HG03575 (cell line): ENCODE data around the gene MYO18A.

Source experiments
- ATAC-seq: cut with Tn5 transposase; IDR thresholded peaks from one replicate; pipeline ENCODE4 v1.9.1; 2021; ENCODE audit not compliant: unreplicated experiment, insufficient number of reproducible peaks, low FRiP score; ENCODE audit errors: extremely low read depth

The MYO18A gene

DNA sequence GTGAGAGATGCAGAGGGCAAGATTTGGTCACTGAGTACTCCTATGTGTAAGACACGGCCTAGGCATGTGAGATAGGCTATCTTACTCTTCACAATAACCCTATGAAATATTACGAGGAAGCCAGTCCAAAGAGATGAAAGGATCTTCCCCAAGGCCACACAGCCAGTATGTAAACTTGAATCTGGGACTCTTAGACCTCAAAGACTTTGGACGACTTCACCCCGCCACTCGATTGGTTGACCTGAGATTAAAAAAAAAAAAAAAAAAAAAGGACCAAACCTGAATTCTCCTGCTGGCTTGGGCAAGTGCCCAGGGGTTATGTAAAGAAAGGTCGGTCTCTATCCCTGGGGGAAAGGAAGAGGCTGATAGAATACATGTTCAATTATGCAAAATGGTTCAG, 104.1 kb downstream of the MYO18A start:
- no peak for ATAC-seq

DNA sequence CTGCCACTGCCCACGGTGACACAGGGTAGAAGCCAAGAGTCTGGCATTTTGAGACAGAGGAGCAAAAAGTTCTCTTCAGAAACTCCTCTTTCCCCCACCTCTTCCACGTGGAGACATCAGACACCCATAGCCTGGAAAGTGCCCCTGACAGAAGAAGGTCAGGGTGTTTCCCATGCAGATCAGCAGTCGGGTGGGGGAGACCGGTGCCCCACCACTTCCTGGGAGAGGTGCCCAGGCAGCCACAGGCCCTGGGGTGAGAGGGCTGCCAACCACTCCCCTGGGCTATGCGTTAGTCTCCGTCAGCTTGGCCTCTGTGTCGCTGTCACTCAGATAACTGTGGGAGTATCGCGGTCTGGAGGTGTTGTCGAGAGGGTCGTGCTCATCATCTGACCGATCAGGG, 105.7 kb downstream of the MYO18A start:
- ATAC-seq: no peak

DNA sequence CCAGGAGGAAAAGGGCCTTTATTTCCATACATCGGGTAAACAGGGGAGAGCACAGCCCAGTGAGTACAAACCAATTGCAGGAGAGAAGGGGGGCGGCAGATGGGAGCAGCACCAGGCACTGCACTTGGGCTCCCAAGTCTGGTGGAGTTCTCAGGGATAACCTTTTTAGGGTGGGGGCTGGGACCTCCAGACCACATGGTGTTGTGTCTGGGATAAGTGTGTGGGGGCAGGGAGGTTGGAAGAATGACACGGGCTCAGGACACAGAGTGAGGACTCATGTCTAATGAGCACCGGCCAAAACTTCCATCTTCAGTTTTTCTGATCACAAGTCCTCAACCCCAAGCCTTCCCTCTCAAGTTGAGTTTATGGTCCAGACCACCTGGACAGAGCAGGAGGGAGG, 106.7 kb downstream of the MYO18A start:
- no peak for ATAC-seq

DNA sequence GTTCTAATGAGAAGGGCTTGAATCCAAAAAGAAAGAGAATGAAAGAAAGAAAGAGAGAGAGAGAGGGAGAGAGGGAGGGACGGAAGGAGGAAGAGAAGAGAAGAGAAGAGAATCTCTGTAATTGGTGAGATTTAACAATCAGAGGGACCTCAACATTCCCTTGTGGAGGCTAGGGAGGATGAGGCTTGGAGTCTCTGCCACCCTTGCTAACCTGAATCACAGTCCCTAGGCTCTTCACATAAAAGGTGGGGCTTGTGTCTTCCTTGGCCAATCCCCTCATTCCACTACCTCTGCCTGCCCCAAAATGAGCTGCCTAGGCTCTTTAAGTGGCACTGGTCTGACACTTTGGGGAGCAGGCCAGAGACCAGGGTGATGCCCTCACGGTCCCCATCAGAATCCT, 107.2 kb downstream of the MYO18A start:
- ATAC-seq: no peak

GRCh38 chr17:29071303-29071702, 108.9 kb downstream of the MYO18A start:
- ATAC-seq: no peak

DNA sequence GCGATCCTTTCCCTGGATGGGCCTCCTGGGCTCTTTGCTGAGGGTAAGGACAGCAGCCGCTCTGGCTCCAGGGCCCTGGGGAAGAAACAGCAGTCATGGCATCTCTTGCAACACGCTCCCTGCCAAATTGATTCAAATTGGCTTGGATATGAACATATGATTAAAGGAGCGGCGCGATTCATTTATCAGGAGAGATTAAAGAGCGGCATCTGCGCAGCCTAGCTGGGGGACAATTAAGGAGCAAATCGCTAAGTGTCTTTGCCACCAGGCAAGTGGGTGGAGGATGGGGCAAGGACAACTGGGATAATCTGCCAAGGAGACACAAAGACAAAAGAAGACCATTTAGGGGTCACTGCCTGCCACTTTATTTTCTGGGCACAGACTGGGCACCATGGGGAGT, 109.4 kb downstream of the MYO18A start:
- ATAC-seq: no peak

- no peak for ATAC-seq
Measured at GRCh38 chr17:29070308-29070707, 109.9 kb downstream of the MYO18A start.

- no peak for ATAC-seq
Measured at GRCh38 chr17:29069526-29070041, 110.6 kb downstream of the MYO18A start.

- no peak for ATAC-seq
Measured at GRCh38 chr17:29068818-29069217, 111.4 kb downstream of the MYO18A start.

- no peak for ATAC-seq
Measured at GRCh38 chr17:29066606-29067005, 113.6 kb downstream of the MYO18A start.

- ATAC-seq: no peak
Measured at GRCh38 chr17:29066047-29066446, 114.2 kb downstream of the MYO18A start.

DNA sequence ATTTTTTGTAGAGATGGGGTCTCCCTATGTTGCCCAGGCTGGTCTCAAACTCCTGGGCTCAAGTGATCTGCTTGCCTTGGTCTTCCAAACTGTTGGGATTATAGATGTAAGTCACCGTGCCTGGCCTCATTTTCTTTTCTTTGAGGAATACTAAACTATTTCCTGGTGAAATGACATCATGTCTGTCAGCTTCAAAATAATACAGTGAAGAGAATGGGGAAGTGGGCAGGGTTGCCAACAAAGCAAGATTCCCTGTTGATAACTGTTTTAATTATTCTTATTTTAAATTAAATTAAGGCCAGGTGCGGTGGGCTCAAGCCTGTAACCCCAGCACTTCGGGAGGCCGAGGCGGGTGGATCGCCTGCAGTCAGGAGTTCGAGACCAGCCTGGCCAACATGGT, 116.2 kb downstream of the MYO18A start:
- ATAC-seq: no peak

- no peak for ATAC-seq
Measured at GRCh38 chr17:29062215-29062614, 118.0 kb downstream of the MYO18A start.

- ATAC-seq: no peak
Measured at GRCh38 chr17:29061036-29061435, 119.2 kb downstream of the MYO18A start.

DNA sequence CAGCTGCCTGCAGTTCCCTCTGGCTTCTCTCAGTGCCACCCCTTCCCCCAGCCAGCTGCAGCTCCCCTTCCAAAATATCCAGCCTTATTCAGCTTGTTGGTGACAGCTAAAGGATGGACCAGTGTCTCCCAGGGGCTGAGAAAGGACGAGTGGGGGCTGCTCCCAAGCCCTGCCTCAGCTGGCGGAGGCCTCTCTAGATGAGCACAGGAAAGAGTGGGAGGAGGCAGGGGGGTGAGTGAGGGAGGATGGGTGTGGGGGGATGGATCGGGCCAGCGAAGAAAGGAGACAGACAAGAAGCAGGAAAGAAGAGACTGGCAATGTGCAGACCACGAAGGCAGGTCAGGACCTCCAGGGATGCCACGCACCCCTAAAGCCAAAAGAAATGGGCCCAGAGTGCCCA, 119.7 kb downstream of the MYO18A start:
- ATAC-seq: no peak

- no peak for ATAC-seq
Measured at GRCh38 chr17:29059281-29059680, 120.9 kb downstream of the MYO18A start.

DNA sequence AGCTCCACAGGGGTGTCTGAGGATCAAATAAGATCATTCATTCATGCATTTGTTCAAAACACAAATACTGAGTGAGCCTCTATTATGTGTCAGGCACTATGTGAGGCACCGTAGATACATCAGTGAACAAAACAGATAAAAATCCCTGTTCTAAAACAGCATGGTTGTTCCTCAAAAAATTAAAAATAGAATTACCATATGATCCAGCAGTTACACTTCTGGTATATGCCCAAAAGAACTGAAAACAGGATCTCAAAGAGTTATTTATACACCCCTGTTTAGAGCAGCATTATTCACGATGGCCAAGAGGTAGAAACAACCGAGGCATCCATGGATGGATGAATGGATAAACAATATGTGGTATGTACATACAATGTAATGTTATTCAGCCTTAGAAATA, 121.8 kb downstream of the MYO18A start:
- no peak for ATAC-seq

DNA sequence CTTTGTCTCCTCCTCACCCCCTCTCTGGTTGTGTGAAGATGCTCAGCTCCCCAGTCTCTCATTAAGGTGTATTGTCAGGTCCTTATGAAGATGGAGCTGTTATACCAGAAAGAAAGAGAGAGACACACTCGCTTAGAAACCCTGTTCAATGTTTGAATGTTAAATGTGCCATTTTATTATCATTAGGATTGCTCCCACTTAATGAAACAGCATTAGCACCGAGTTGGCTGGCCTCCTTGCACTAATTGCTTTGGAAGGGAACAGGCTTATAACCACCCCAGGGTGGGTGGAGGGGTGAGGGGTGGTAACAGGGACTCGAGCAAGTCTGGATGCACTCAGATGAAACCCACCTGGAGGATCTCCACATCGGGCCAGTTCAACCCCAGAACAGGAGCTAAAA, 122.8 kb downstream of the MYO18A start:
- no peak for ATAC-seq

GRCh38 chr17:29054835-29055234, 125.4 kb downstream of the MYO18A start:
- no peak for ATAC-seq

DNA sequence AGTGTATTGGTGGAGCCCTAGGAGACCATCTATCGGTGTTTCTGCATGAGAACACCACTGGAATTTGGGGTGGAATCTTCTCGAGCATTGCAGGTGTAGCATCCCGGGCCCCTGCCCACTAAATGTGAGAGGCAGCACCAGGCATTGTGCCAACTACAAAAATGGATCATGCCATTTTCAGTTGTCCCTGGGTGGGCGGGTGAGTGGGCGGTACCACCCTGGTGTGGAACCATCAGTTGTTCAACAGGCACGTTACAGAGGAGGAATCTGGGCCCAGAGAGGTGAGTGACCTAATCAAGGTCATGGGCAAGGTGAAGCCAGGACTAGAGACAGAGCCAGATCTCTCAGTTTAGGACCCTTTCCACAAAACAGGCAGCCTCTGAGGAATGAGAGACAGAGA, 128.5 kb downstream of the MYO18A start:
- ATAC-seq: no peak

DNA sequence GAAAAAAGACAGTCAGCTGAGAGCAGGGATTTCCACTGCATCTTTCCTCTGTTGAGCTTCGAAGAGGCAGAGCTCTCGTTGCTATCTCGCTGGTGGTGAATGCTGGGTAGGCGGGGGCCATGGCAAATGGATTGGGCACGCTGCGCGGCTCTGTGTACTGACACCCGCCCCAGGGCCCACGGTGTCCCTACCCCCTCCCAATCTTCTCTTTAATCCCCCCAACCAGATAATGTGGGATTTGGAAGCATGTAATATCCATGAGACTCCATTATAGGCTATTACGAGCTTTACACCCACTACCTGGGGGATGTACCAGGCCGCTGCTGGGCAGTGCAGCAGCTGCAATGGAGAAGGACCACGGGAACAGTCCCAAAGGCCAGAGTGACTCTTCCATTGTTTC, 129.0 kb downstream of the MYO18A start:
- ATAC-seq: no peak

DNA sequence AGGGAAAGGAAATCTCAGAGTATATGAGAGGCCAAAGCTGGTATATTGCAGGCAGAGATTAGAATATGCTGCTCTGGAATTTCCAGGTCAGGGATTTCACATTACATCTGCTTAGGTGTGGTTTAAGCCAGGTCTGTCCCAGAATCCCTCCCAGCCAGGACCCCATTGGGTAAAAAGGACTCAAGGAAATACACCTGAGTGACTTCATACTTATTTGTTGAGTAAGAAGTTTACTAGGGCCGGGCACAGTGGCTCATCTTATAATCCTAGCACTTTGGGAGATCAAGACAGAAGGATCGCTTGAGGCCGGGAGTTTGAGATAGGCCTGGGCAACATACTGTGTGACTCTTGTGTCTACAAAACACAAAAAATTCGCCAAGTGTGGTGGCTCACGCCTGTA, 130.0 kb downstream of the MYO18A start:
- ATAC-seq: no peak
